ENCODE data around the gene ATXN2.

- no peak for TF ChIP-seq L3MBTL2 (IDR thresholded peaks at IDR 0.05)
- TF ChIP-seq, protein P1, sequence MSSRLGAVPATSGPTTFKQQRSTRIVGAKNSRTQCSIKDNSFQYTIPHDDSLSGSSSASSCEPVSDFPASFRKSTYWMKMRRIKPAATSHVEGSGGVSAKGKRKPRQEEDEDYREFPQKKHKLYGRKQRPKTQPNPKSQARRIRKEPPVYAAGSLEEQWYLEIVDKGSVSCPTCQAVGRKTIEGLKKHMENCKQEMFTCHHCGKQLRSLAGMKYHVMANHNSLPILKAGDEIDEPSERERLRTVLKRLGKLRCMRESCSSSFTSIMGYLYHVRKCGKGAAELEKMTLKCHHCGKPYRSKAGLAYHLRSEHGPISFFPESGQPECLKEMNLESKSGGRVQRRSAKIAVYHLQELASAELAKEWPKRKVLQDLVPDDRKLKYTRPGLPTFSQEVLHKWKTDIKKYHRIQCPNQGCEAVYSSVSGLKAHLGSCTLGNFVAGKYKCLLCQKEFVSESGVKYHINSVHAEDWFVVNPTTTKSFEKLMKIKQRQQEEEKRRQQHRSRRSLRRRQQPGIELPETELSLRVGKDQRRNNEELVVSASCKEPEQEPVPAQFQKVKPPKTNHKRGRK (tag; IDR thresholded peaks at IDR 0.05), result no peak
- no peak for TF ChIP-seq ZBTB5 (IDR thresholded peaks at IDR 0.05)
- TF ChIP-seq JUN (IDR thresholded peaks at IDR 0.05; ENCODE audit: borderline replicate concordance, low read depth, low read length), result no peak
- no peak for TF ChIP-seq JUN (CRISPR knock-in tag; IDR thresholded peaks at IDR 0.05; ENCODE audit: borderline replicate concordance)
- no peak for TF ChIP-seq EZH2 (IDR thresholded peaks at IDR 0.05; ENCODE audit: borderline replicate concordance, low read depth, low read length)
- TF ChIP-seq EGR1 (conservative IDR thresholded peaks at IDR 0.05), result no peak
- TF ChIP-seq SREBF2 (CRISPR knock-in tag; IDR thresholded peaks at IDR 0.05), result no peak
- TF ChIP-seq RAD21 (CRISPR knock-in tag; conservative IDR thresholded peaks at IDR 0.05 in 1 of 2, IDR thresholded peaks at IDR 0.05 in 1 of 2), result no peak
- TF ChIP-seq, protein P2, sequence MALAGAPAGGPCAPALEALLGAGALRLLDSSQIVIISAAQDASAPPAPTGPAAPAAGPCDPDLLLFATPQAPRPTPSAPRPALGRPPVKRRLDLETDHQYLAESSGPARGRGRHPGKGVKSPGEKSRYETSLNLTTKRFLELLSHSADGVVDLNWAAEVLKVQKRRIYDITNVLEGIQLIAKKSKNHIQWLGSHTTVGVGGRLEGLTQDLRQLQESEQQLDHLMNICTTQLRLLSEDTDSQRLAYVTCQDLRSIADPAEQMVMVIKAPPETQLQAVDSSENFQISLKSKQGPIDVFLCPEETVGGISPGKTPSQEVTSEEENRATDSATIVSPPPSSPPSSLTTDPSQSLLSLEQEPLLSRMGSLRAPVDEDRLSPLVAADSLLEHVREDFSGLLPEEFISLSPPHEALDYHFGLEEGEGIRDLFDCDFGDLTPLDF (CRISPR knock-in tag; IDR thresholded peaks at IDR 0.05), result no peak
These were observed 147.9 kb downstream of the ATXN2 start for GRCh38 chr12:111451232-111451631.

Data from K562 (cell line).